RCC 7860 (cell line): ENCODE data around the gene CCT3.

ENCODE experiments used
- DNase-seq: peaks from one replicate; pipeline ENCODE4 v3.0.0-alpha.2; 2015; ENCODE audit warnings: low spot score
- FAIRE-seq: peaks from 2 replicates; lab custom pipeline; 2012; peaks lifted over from hg19 to GRCh38; lab: Jason Lieb, UNC

CCT3 gene

GRCh38 chr1:156282479-156283222 is 55.4 kb downstream of the CCT3 start, which contains the start of gene SMG5:
TSS of gene SMG5 (minus strand) at chr1:156282825. CDS start at chr1:156282680, 145 bp downstream.
- FAIRE-seq (peak; percentile 71), DNase-seq (peak; percentile 93)

- FAIRE-seq (no peak), DNase-seq (peak; percentile 38)
Observed at GRCh38 chr1:156281693-156282478, 56.2 kb downstream of the CCT3 start.

- peak; percentile 20 for DNase-seq
- FAIRE-seq = no peak
Observed at GRCh38 chr1:156281281-156281680, 56.8 kb downstream of the CCT3 start.

GRCh38 chr1:156279837-156280236 is 58.3 kb downstream of the CCT3 start:
- no peak for DNase-seq
- no peak for FAIRE-seq

GRCh38 chr1:156276966-156277381 is 61.1 kb downstream of the CCT3 start:
- FAIRE-seq = no peak
- DNase-seq = no peak

- DNase-seq (no peak), FAIRE-seq (no peak)
Observed at GRCh38 chr1:156276532-156276931, 61.6 kb downstream of the CCT3 start.

- no peak for DNase-seq
- no peak for FAIRE-seq
Observed at GRCh38 chr1:156270314-156270713, 67.8 kb downstream of the CCT3 start.

- FAIRE-seq = no peak
- no peak for DNase-seq
Observed at GRCh38 chr1:156268336-156268735, 69.8 kb downstream of the CCT3 start.

- no peak for DNase-seq
- no peak for FAIRE-seq
Observed at GRCh38 chr1:156266051-156266450, 72.0 kb downstream of the CCT3 start.

GRCh38 chr1:156263288-156263655 is 74.8 kb downstream of the CCT3 start:
- DNase-seq (no peak), FAIRE-seq (no peak)

- peak; percentile 74 for DNase-seq
- FAIRE-seq = peak; percentile 81
Observed at GRCh38 chr1:156262461-156263287, 75.4 kb downstream of the CCT3 start.

GRCh38 chr1:156260896-156261295 is 77.2 kb downstream of the CCT3 start:
- DNase-seq (no peak), FAIRE-seq (no peak)

GRCh38 chr1:156259805-156260204 is 78.3 kb downstream of the CCT3 start:
- FAIRE-seq (no peak), DNase-seq (no peak)
